ENCODE data around the gene PPM1H.

The PPM1H gene

GRCh38 chr12:62761658-62762057, 173.3 kb downstream of the PPM1H start:
- TF ChIP-seq USF1 (IDR thresholded peaks at IDR 0.05) = no peak
- TF ChIP-seq RAD21 (IDR thresholded peaks at IDR 0.05; ENCODE audit: low read depth) = no peak
- TF ChIP-seq ZBTB7A (IDR thresholded peaks at IDR 0.05; ENCODE audit: low read depth) = no peak
- no peak for TF ChIP-seq TAF1 (IDR thresholded peaks at IDR 0.05; ENCODE audit: low read depth)
- no peak for TF ChIP-seq MAX (IDR thresholded peaks at IDR 0.05)
- TF ChIP-seq FOXM1 (IDR thresholded peaks at IDR 0.05; ENCODE audit: borderline replicate concordance, low read depth) = no peak
- no peak for TF ChIP-seq EP300 (IDR thresholded peaks at IDR 0.05; ENCODE audit: borderline replicate concordance)
- no peak for TF ChIP-seq EGR1 (IDR thresholded peaks at IDR 0.05)
- TF ChIP-seq YY1 (IDR thresholded peaks at IDR 0.05; ENCODE audit: low read depth) = no peak
- no peak for TF ChIP-seq REST (IDR thresholded peaks at IDR 0.05; ENCODE audit: low read depth)
- TF ChIP-seq NFIC (IDR thresholded peaks at IDR 0.05) = no peak
- TF ChIP-seq CEBPB (IDR thresholded peaks at IDR 0.05) = no peak
- TF ChIP-seq TCF12 (IDR thresholded peaks at IDR 0.05; ENCODE audit: low read depth) = no peak
- no peak for TF ChIP-seq CREB1 (IDR thresholded peaks at IDR 0.05; ENCODE audit: low read depth)
- TF ChIP-seq TEAD4 (IDR thresholded peaks at IDR 0.05) = no peak

GRCh38 chr12:62760779-62761178, 174.2 kb downstream of the PPM1H start:
- TF ChIP-seq TCF12 (IDR thresholded peaks at IDR 0.05; ENCODE audit: low read depth) (no peak), TAF1 (IDR thresholded peaks at IDR 0.05; ENCODE audit: low read depth) (no peak), YY1 (IDR thresholded peaks at IDR 0.05; ENCODE audit: low read depth) (no peak), MAX (IDR thresholded peaks at IDR 0.05) (no peak), FOXM1 (IDR thresholded peaks at IDR 0.05; ENCODE audit: borderline replicate concordance, low read depth) (no peak), CEBPB (IDR thresholded peaks at IDR 0.05) (no peak), TEAD4 (IDR thresholded peaks at IDR 0.05) (no peak)

- TF ChIP-seq REST (IDR thresholded peaks at IDR 0.05; ENCODE audit: low read depth) = no peak
- TF ChIP-seq TEAD4 (IDR thresholded peaks at IDR 0.05) = no peak
Measured at GRCh38 chr12:62758216-62758615, 176.7 kb downstream of the PPM1H start.

GRCh38 chr12:62757048-62757447, 177.9 kb downstream of the PPM1H start:
- no peak for TF ChIP-seq MAX (IDR thresholded peaks at IDR 0.05)
- TF ChIP-seq EGR1 (IDR thresholded peaks at IDR 0.05) = no peak
- no peak for TF ChIP-seq TCF12 (IDR thresholded peaks at IDR 0.05; ENCODE audit: low read depth)
- TF ChIP-seq EP300 (IDR thresholded peaks at IDR 0.05; ENCODE audit: borderline replicate concordance) = no peak
- TF ChIP-seq NFIC (IDR thresholded peaks at IDR 0.05) = no peak
- no peak for TF ChIP-seq REST (IDR thresholded peaks at IDR 0.05; ENCODE audit: low read depth)
- no peak for TF ChIP-seq TAF1 (IDR thresholded peaks at IDR 0.05; ENCODE audit: low read depth)
- TF ChIP-seq TEAD4 (IDR thresholded peaks at IDR 0.05) = no peak
- no peak for TF ChIP-seq YY1 (IDR thresholded peaks at IDR 0.05; ENCODE audit: low read depth)
- no peak for TF ChIP-seq CREB1 (IDR thresholded peaks at IDR 0.05; ENCODE audit: low read depth)
- no peak for TF ChIP-seq CEBPB (IDR thresholded peaks at IDR 0.05)
- no peak for TF ChIP-seq RAD21 (IDR thresholded peaks at IDR 0.05; ENCODE audit: low read depth)
- TF ChIP-seq ZBTB7A (IDR thresholded peaks at IDR 0.05; ENCODE audit: low read depth) = no peak
- TF ChIP-seq USF1 (IDR thresholded peaks at IDR 0.05) = no peak
- TF ChIP-seq FOXM1 (IDR thresholded peaks at IDR 0.05; ENCODE audit: borderline replicate concordance, low read depth) = no peak

GRCh38 chr12:62754706-62755105, 180.2 kb downstream of the PPM1H start:
- TF ChIP-seq TAF1 (IDR thresholded peaks at IDR 0.05; ENCODE audit: low read depth) (no peak), CREB1 (IDR thresholded peaks at IDR 0.05; ENCODE audit: low read depth) (no peak), FOXM1 (IDR thresholded peaks at IDR 0.05; ENCODE audit: borderline replicate concordance, low read depth) (no peak), MAX (IDR thresholded peaks at IDR 0.05) (no peak), USF1 (IDR thresholded peaks at IDR 0.05) (no peak), EP300 (IDR thresholded peaks at IDR 0.05; ENCODE audit: borderline replicate concordance) (no peak), ZBTB7A (IDR thresholded peaks at IDR 0.05; ENCODE audit: low read depth) (no peak), EGR1 (IDR thresholded peaks at IDR 0.05) (no peak), REST (IDR thresholded peaks at IDR 0.05; ENCODE audit: low read depth) (no peak), CEBPB (IDR thresholded peaks at IDR 0.05) (no peak), TCF12 (IDR thresholded peaks at IDR 0.05; ENCODE audit: low read depth) (no peak), NFIC (IDR thresholded peaks at IDR 0.05) (no peak), YY1 (IDR thresholded peaks at IDR 0.05; ENCODE audit: low read depth) (no peak), TEAD4 (IDR thresholded peaks at IDR 0.05) (no peak), RAD21 (IDR thresholded peaks at IDR 0.05; ENCODE audit: low read depth) (no peak)

Measured in Ishikawa (cell line).